ENCODE data around the gene DPP6. TPM values are rescaled to one million over a fixed set of nuclear protein-coding genes. Genes with fewer than 3 reads are reported as not detected.

Gene DPP6
- total and polyA plus RNA-seq, 5 donors from 2014 or later, result not detected

DNA sequence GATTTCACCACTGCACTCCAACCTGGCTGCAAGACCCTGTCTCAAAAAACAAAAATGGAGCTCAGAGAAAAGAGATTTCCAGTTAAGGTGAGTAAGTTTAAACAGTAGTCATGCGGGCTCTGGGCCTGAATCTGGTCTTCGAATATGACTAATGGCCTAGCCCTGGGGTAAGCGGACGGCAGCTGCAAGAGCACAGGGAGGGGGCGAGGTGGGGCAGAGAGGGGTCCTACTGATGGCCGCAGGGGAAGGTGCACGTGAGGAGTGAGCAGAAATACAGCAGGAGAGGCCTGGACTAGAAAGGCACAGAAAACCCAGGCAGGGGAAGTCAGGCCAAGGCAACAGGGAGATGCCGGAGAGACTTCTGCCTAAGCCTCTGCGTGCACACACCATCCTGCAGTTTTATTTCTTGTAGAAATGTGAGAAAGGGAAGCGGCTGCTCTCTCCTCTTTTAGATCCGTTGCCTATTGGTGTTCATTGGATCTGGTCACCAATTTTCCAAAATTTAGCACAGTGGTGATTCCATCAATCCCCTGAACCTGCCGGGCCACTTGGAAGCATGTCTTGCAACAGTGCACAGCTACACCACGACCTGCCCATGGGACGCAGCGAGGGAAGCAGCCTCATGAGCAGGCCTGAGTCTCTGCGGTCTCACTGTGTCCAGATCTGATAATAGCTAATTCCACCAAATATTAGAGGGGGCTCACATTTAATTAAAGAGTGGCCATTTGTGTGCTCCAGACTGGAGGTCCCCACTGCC lies 811.7 kb downstream of the DPP6 start:
- Mint-ChIP-seq H3K27ac (no peak overlapping the region), H3K4me1 (peaks cover 0 to 2% (median 0%) of the 10 kb centered on the region in 4 donors), H3K36me3 (no peaks in the 10 kb centered on the region), H3K4me3 (no peak overlapping the region), H3K9me3 (no peaks in the 10 kb centered on the region), H3K27me3 (peaks cover 15% of the 10 kb centered on the region)
- Histone ChIP-seq H3K4me3 (ENCODE audit: low read depth, low read length) (no peak overlapping the region), H3K27me3 (ENCODE audit: control insufficient read depth, insufficient read depth, low read length) (peaks cover 3% of the 10 kb centered on the region), H3K9me3 (ENCODE audit: control insufficient read depth in 2 of 2, low read length in 2 of 2) (no peaks in the 10 kb centered on the region), H3K4me1 (ENCODE audit: control insufficient read depth, insufficient read depth, low read length, poor library complexity, severe bottlenecking) (no peaks in the 10 kb centered on the region), H3K27ac (ENCODE audit: insufficient read depth, low read length, poor library complexity, severe bottlenecking) (no peak overlapping the region), H3K36me3 (ENCODE audit: control insufficient read depth, insufficient read depth, low read length) (no peaks in the 10 kb centered on the region)
- DNase-seq (no peak), ATAC-seq (ENCODE audit: low read depth in 2 of 2) (no peak)

DNA sequence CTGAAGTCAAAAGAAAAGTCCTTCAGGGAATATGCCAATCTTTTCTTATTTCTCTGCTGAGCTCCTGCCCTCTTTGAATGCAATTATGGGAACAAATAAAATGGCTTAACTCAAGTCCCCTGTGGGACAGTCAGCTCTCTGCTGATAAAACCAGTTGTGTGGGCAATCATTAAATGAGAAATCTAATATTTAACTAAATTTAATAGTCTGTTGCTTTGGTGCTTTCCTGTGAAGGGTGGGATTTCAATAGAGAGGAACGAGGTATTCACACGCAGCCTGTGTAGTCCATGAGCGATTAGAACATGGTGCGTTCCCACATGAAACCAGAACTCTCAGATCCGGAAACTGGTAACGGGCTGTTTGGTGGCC lies 812.3 kb downstream of the DPP6 start:
- no peak overlapping the region for H3K4me3 Mint-ChIP-seq
- Histone ChIP-seq H3K27ac (ENCODE audit: insufficient read depth, low read length, poor library complexity, severe bottlenecking) (no peak overlapping the region), H3K4me3 (ENCODE audit: low read depth, low read length) (no peak overlapping the region), H3K9me3 (ENCODE audit: control insufficient read depth in 2 of 2, low read length in 2 of 2) (no peaks in the 10 kb centered on the region), H3K4me1 (ENCODE audit: control insufficient read depth, insufficient read depth, low read length, poor library complexity, severe bottlenecking) (no peaks in the 10 kb centered on the region), H3K27me3 (ENCODE audit: control insufficient read depth, insufficient read depth, low read length) (peaks cover 3% of the 10 kb centered on the region), H3K36me3 (ENCODE audit: control insufficient read depth, insufficient read depth, low read length) (no peaks in the 10 kb centered on the region)
- DNase-seq (no peak), ATAC-seq (ENCODE audit: low read depth in 2 of 2) (no peak)
- H3K27me3 Mint-ChIP-seq, result peaks cover 19% of the 10 kb centered on the region
- no peaks in the 10 kb centered on the region for H3K9me3 Mint-ChIP-seq
- no peak overlapping the region for H3K27ac Mint-ChIP-seq
- H3K4me1 Mint-ChIP-seq, result peaks cover 0 to 3% (median 0%) of the 10 kb centered on the region in 4 donors
- no peaks in the 10 kb centered on the region for H3K36me3 Mint-ChIP-seq

DNA sequence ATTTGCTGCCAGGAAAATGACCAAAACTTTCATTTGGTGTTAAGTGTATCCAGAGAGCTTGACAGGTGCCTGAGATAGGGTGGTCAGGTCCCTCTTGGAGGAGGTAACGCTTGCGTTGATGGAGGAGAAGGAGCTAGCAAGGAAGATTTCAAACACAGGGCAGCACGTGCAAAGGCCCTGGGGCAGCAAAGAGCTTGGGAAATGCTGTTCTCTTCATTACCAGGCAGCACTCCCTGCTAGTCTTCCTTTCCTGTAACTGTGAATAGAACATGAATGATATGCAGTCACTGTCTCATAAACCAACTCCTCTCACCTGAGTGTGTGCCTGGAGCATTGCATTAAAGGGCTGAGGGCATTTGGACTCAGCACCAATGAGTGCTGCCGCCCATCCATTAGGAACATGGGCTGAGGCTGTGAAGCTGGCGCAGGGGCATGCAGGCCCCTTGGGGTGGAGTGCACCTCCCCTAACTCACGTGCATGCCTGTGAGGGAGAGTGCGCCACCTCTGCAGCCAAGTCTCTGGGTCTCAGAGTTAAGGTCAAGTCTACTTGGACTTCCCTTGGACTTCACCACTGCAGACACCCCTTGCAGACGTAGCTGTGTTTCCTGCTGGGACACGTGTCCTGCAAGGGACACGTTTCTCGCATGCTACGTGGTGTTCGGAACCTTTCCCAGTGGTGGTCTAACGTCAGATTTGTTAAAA lies 813.9 kb downstream of the DPP6 start:
- H3K9me3 ChIP-seq (ENCODE audit: control insufficient read depth in 2 of 2, low read length in 2 of 2), result no peaks in the 10 kb centered on the region
- H3K4me3 ChIP-seq (ENCODE audit: low read depth, low read length), result no peak overlapping the region
- H3K9me3 Mint-ChIP-seq, result no peaks in the 10 kb centered on the region
- H3K27me3 ChIP-seq (ENCODE audit: control insufficient read depth, insufficient read depth, low read length), result peaks cover 3% of the 10 kb centered on the region
- no peaks in the 10 kb centered on the region for H3K36me3 Mint-ChIP-seq
- H3K27ac ChIP-seq (ENCODE audit: insufficient read depth, low read length, poor library complexity, severe bottlenecking), result no peak overlapping the region
- DNase-seq (no peak), ATAC-seq (ENCODE audit: low read depth in 2 of 2) (no peak)
- H3K36me3 ChIP-seq (ENCODE audit: control insufficient read depth, insufficient read depth, low read length), result no peaks in the 10 kb centered on the region
- no peak overlapping the region for H3K27ac Mint-ChIP-seq
- no peaks in the 10 kb centered on the region for H3K4me1 ChIP-seq (ENCODE audit: control insufficient read depth, insufficient read depth, low read length, poor library complexity, severe bottlenecking)
- H3K4me3 Mint-ChIP-seq, result no peak overlapping the region
- peaks cover 19% of the 10 kb centered on the region for H3K27me3 Mint-ChIP-seq
- H3K4me1 Mint-ChIP-seq, result peaks cover 0 to 3% (median 0%) of the 10 kb centered on the region in 4 donors

DNA sequence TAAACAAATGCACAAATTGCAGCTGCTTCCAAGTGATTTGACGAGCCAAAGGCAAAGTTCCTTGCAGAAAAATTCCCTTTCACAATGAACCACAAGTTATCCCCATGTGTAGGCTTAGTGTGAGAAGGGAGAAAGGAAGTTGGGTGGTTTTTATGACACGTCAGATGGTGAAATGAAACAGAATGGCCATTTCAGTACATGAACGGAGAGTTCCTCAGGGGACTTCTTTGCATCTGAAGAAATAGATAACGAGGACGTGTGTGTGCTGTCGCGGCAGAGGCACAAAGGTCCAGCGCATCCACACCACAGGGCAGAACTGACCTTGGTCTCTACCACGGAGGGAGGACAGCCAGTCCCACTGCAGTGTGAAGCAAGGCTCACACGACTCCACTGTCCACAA lies 814.9 kb downstream of the DPP6 start:
- H3K27ac ChIP-seq (ENCODE audit: insufficient read depth, low read length, poor library complexity, severe bottlenecking), result no peak overlapping the region
- peaks cover 22% of the 10 kb centered on the region for H3K27me3 Mint-ChIP-seq
- no peak overlapping the region for H3K4me3 Mint-ChIP-seq
- no peak overlapping the region for H3K27ac Mint-ChIP-seq
- H3K9me3 Mint-ChIP-seq, result no peaks in the 10 kb centered on the region
- no peak for ATAC-seq (ENCODE audit: low read depth in 2 of 2)
- no peaks in the 10 kb centered on the region for H3K4me1 ChIP-seq (ENCODE audit: control insufficient read depth, insufficient read depth, low read length, poor library complexity, severe bottlenecking)
- no peak for DNase-seq
- H3K36me3 Mint-ChIP-seq, result no peaks in the 10 kb centered on the region
- H3K36me3 ChIP-seq (ENCODE audit: control insufficient read depth, insufficient read depth, low read length), result no peaks in the 10 kb centered on the region
- H3K9me3 ChIP-seq (ENCODE audit: control insufficient read depth in 2 of 2, low read length in 2 of 2), result no peaks in the 10 kb centered on the region
- H3K27me3 ChIP-seq (ENCODE audit: control insufficient read depth, insufficient read depth, low read length), result peaks cover 3% of the 10 kb centered on the region
- no peak overlapping the region for H3K4me3 ChIP-seq (ENCODE audit: low read depth, low read length)
- peaks cover 0 to 3% (median 0%) of the 10 kb centered on the region in 4 donors for H3K4me1 Mint-ChIP-seq

DNA sequence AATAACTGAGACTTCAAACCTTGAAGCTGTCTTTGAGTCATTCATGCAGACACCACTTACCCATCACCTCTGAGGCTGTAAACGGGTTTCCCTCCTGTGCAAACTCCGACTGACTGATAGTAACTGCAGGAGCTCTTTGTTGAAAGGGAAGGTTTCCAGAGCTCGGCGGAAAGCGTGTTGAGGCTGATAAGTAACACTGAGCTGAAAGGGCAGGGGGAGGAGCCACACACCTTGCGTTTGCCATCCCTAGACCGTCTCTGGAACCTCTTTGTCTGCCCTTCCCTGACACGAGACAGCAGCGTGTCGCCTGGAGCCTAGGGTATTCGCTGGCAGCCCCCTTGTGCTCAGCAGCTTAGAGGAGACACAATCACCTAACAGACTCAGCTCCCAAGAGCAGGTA lies 816.7 kb downstream of the DPP6 start:
- Mint-ChIP-seq H3K4me3 (no peak overlapping the region), H3K27me3 (peaks cover 24% of the 10 kb centered on the region), H3K9me3 (no peaks in the 10 kb centered on the region), H3K36me3 (no peaks in the 10 kb centered on the region), H3K27ac (no peak overlapping the region), H3K4me1 (peaks cover 0 to 3% (median 0%) of the 10 kb centered on the region in 4 donors)
- DNase-seq (no peak), ATAC-seq (ENCODE audit: low read depth in 2 of 2) (no peak)
- no peaks in the 10 kb centered on the region for H3K9me3 ChIP-seq (ENCODE audit: control insufficient read depth in 2 of 2, low read length in 2 of 2)
- no peak overlapping the region for H3K27ac ChIP-seq (ENCODE audit: insufficient read depth, low read length, poor library complexity, severe bottlenecking)
- H3K4me3 ChIP-seq (ENCODE audit: low read depth, low read length), result no peak overlapping the region
- no peaks in the 10 kb centered on the region for H3K36me3 ChIP-seq (ENCODE audit: control insufficient read depth, insufficient read depth, low read length)
- H3K4me1 ChIP-seq (ENCODE audit: control insufficient read depth, insufficient read depth, low read length, poor library complexity, severe bottlenecking), result no peaks in the 10 kb centered on the region
- peaks cover 3% of the 10 kb centered on the region for H3K27me3 ChIP-seq (ENCODE audit: control insufficient read depth, insufficient read depth, low read length)

DNA sequence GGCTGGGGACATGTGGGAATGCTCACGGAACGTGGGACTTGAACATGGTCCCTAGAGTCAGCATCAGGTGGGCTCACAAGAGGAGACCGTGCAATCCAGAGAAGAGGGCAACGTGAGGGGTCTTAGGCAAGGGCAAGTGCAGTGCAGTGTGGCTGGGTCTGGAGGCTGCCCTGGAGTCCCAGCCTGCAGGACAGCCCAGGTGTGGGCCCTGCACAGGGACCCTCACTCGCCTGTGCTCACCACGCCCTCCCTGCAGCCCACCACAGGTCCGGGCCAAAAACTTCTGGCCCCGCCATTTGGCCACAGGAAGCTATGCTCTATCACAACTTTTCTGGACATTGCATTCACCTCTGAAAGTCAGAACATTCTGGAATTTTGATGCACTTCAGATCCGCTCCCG lies 817.2 kb downstream of the DPP6 start:
- Histone ChIP-seq H3K27me3 (ENCODE audit: control insufficient read depth, insufficient read depth, low read length) (peaks cover 3% of the 10 kb centered on the region), H3K4me3 (ENCODE audit: low read depth, low read length) (no peak overlapping the region), H3K9me3 (ENCODE audit: control insufficient read depth in 2 of 2, low read length in 2 of 2) (no peaks in the 10 kb centered on the region), H3K36me3 (ENCODE audit: control insufficient read depth, insufficient read depth, low read length) (no peaks in the 10 kb centered on the region), H3K4me1 (ENCODE audit: control insufficient read depth, insufficient read depth, low read length, poor library complexity, severe bottlenecking) (no peaks in the 10 kb centered on the region), H3K27ac (ENCODE audit: insufficient read depth, low read length, poor library complexity, severe bottlenecking) (no peak overlapping the region)
- no peaks in the 10 kb centered on the region for H3K36me3 Mint-ChIP-seq
- H3K27me3 Mint-ChIP-seq, result peaks cover 24% of the 10 kb centered on the region
- H3K27ac Mint-ChIP-seq, result no peak overlapping the region
- H3K9me3 Mint-ChIP-seq, result no peaks in the 10 kb centered on the region
- DNase-seq, result no peak
- peaks cover 0 to 3% (median 0%) of the 10 kb centered on the region in 4 donors for H3K4me1 Mint-ChIP-seq
- no peak overlapping the region for H3K4me3 Mint-ChIP-seq
- ATAC-seq (ENCODE audit: low read depth in 2 of 2), result no peak

DNA sequence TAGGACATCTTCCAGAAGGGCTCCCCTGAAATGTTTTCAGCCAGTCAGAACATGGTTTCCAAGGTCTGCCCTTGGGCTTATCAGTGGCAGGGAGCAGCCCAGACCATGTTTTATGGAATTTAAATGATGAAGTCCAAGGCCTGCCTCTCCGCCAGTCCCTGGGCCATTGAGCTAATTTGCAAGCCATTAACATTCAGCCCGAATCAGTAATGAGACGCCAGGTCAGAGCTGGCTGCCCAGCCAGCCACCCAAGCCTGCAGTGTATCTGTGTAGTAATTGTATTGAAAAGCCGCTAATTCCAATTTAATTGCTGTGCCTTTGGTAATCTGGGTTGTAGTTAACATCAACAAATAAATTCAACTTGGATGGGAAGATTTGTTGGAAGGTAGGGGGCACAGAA lies 819.3 kb downstream of the DPP6 start:
- Histone ChIP-seq H3K36me3 (ENCODE audit: control insufficient read depth, insufficient read depth, low read length) (no peaks in the 10 kb centered on the region), H3K4me1 (ENCODE audit: control insufficient read depth, insufficient read depth, low read length, poor library complexity, severe bottlenecking) (no peaks in the 10 kb centered on the region)
- peaks cover 17% of the 10 kb centered on the region for H3K27me3 Mint-ChIP-seq

More for the DNA sequence above, 819.3 kb downstream of the DPP6 start:
- no peak for DNase-seq
- Mint-ChIP-seq H3K27ac (no peak overlapping the region), H3K9me3 (no peaks in the 10 kb centered on the region), H3K4me3 (no peak overlapping the region), H3K36me3 (no peaks in the 10 kb centered on the region), H3K4me1 (peaks cover 0 to 3% (median 0%) of the 10 kb centered on the region in 4 donors)
- no peak for ATAC-seq (ENCODE audit: low read depth in 2 of 2)
- no peak overlapping the region for H3K4me3 ChIP-seq (ENCODE audit: low read depth, low read length)
- peaks cover 3% of the 10 kb centered on the region for H3K27me3 ChIP-seq (ENCODE audit: control insufficient read depth, insufficient read depth, low read length)
- no peaks in the 10 kb centered on the region for H3K9me3 ChIP-seq (ENCODE audit: control insufficient read depth in 2 of 2, low read length in 2 of 2)
- no peak overlapping the region for H3K27ac ChIP-seq (ENCODE audit: insufficient read depth, low read length, poor library complexity, severe bottlenecking)
